Keratinocyte (primary cell): ENCODE measurements around the gene TPK1. TPM values are rescaled to one million over a fixed set of nuclear protein-coding genes. Genes with fewer than 3 reads are reported as not detected.

Source experiments
- DNase-seq: peaks from one replicate; pipeline ENCODE4 v3.0.0-alpha.2; 2011; ENCODE audit warnings: low read depth, missing footprints, low spot score
- FAIRE-seq: peaks from 2 replicates; lab custom pipeline; 2011; peaks lifted over from hg19 to GRCh38; lab: Jason Lieb, UNC
- H2AFZ ChIP-seq: 2 replicates; pipeline ENCODE4 v1.6.0; 2012; ENCODE audit warnings: low read length, control low read depth, inconsistent platforms; ENCODE audit not compliant: control insufficient read depth
- H3K27ac ChIP-seq: 2 replicates; pipeline ENCODE4 v1.5.1; 2011; ENCODE audit warnings: low read length; ENCODE audit not compliant: control insufficient read depth, insufficient read depth
- H3K27me3 ChIP-seq: 3 replicates; pipeline ENCODE4 v1.6.0; 2011; ENCODE audit warnings: low read length; ENCODE audit not compliant: control insufficient read depth, insufficient read depth; ENCODE audit errors: extremely low read depth
- H3K36me3 ChIP-seq, 2 experiments: 2 replicates in 1 of 2; 3 replicates in 1 of 2; pipeline ENCODE4 v1.5.1; 2011; ENCODE audit warnings: low read length in 2 of 2, mild to moderate bottlenecking in 1 of 2; ENCODE audit not compliant: control insufficient read depth in 2 of 2, insufficient read depth in 2 of 2; ENCODE audit errors: extremely low read depth in 1 of 2
- H3K4me1 ChIP-seq: 3 replicates; pipeline ENCODE4 v1.5.1; 2011; ENCODE audit warnings: low read length; ENCODE audit not compliant: control insufficient read depth, insufficient read depth; ENCODE audit errors: extremely low read depth
- H3K4me2 ChIP-seq: 3 replicates; pipeline ENCODE4 v1.6.0; 2011; ENCODE audit warnings: low read depth, low read length; ENCODE audit not compliant: control insufficient read depth, insufficient read depth; ENCODE audit errors: extremely low read depth
- H3K4me3 ChIP-seq, 3 experiments: fragments of 200-600 bp in 1 of 3; sonication (generic) in 1 of 3; 2 replicates in 2 of 3; 3 replicates in 1 of 3; pipeline ENCODE4 v1.5.1; 2011 to 2016; ENCODE audit warnings: low read length in 3 of 3, mild to moderate bottlenecking in 3 of 3, control low read depth in 2 of 3, inconsistent platforms in 1 of 3, low read depth in 1 of 3, mixed read lengths in 1 of 3, mixed run types in 1 of 3, moderate library complexity in 1 of 3; ENCODE audit not compliant: control insufficient read depth in 2 of 3, insufficient read depth in 2 of 3; ENCODE audit errors: extremely low read depth in 1 of 3
- H3K79me2 ChIP-seq: 2 replicates; pipeline ENCODE4 v1.6.0; 2012; ENCODE audit warnings: low read length; ENCODE audit not compliant: control insufficient read depth, insufficient read depth
- H3K9ac ChIP-seq: 3 replicates; pipeline ENCODE4 v1.6.0; 2011; ENCODE audit warnings: low read length; ENCODE audit not compliant: control insufficient read depth, insufficient read depth; ENCODE audit errors: extremely low read depth
- H3K9me1 ChIP-seq: 3 replicates; pipeline ENCODE4 v1.6.0; 2011; ENCODE audit warnings: low read length; ENCODE audit not compliant: control insufficient read depth, insufficient read depth; ENCODE audit errors: extremely low read depth
- H3K9me3 ChIP-seq: 2 replicates; pipeline ENCODE4 v1.5.1; 2012; ENCODE audit warnings: low read depth, low read length; ENCODE audit not compliant: control insufficient read depth
- H4K20me1 ChIP-seq: 3 replicates; pipeline ENCODE4 v1.6.0; 2011; ENCODE audit warnings: low read length; ENCODE audit not compliant: control insufficient read depth, insufficient read depth; ENCODE audit errors: extremely low read depth
- EZH2 ChIP-seq: IDR thresholded peaks from one replicate; pipeline ENCODE4 v1.6.1; 2012; ENCODE audit warnings: inconsistent platforms, mild to moderate bottlenecking, low read length, moderate library complexity
- dilution Hi-C: fragments of 300-500 bp; cut with MboI; formaldehyde crosslinking; loops from one replicate; pipeline ENCODE4 v1.7.0; 2020; ENCODE audit warnings: low sequenced_read_pairs; ENCODE audit not compliant: extremely low pct_ligation_motif_present
- polyA plus RNA-seq, 5 experiments: library from polyadenylated mRNA; depleted of rRNA in 3 of 5; stranded (reverse) in 3 of 5; stranded (forward) in 1 of 5; unstranded in 1 of 5; fragments of >200 nt; gene quantifications; 1 replicate in 1 of 5; 2 replicates in 3 of 5; 3 replicates in 1 of 5; pipeline versions ENCODE4 v1.2.1 to v1.2.3, GENCODE V29; 2011 to 2012; ENCODE audit warnings: missing spikeins in 2 of 5, low read depth in 1 of 5, low replicate concordance in 1 of 5
- TF ChIP-seq, protein P1 (sequence below), 3 experiments: IDR thresholded peaks in 1 of 3; conservative IDR thresholded peaks in 1 of 3; optimal IDR thresholded peaks in 1 of 3; 2 replicates in 2 of 3; 3 replicates in 1 of 3; pipeline versions ENCODE3 to v1.5.1; 2011; ENCODE audit warnings: low read length in 3 of 3, mild to moderate bottlenecking in 3 of 3, moderate library complexity in 2 of 3, control low read depth in 1 of 3, inconsistent platforms in 1 of 3; ENCODE audit not compliant: insufficient read depth in 2 of 3; ENCODE audit errors: extremely low read depth in 1 of 3

TPK1 gene
- polyA plus RNA-seq, 1 donor (not counting 4 experiments of a cell fraction or from before 2014, with no cell fraction given): 1.9 TPM

- no peaks in the 10 kb centered on the region for H3K36me3 ChIP-seq
- H3K9me3 ChIP-seq: no peaks in the 10 kb centered on the region
- H3K9ac ChIP-seq: no peak overlapping the region
- FAIRE-seq (no peak), DNase-seq (no peak)
- dilution Hi-C loops: no loop called here
- no peaks in the 10 kb centered on the region for H3K4me1 ChIP-seq
- no peak for TF ChIP-seq EZH2
- TF ChIP-seq, protein P1, sequence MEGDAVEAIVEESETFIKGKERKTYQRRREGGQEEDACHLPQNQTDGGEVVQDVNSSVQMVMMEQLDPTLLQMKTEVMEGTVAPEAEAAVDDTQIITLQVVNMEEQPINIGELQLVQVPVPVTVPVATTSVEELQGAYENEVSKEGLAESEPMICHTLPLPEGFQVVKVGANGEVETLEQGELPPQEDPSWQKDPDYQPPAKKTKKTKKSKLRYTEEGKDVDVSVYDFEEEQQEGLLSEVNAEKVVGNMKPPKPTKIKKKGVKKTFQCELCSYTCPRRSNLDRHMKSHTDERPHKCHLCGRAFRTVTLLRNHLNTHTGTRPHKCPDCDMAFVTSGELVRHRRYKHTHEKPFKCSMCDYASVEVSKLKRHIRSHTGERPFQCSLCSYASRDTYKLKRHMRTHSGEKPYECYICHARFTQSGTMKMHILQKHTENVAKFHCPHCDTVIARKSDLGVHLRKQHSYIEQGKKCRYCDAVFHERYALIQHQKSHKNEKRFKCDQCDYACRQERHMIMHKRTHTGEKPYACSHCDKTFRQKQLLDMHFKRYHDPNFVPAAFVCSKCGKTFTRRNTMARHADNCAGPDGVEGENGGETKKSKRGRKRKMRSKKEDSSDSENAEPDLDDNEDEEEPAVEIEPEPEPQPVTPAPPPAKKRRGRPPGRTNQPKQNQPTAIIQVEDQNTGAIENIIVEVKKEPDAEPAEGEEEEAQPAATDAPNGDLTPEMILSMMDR (optimal IDR thresholded peaks at IDR 0.05 in 1 of 3, IDR thresholded peaks at IDR 0.05 in 1 of 3, conservative IDR thresholded peaks at IDR 0.05 in 1 of 3; ENCODE audit: extremely low read depth in 1 of 3, insufficient read depth in 2 of 3, low read length in 3 of 3): no peak
- H3K4me3 ChIP-seq: no peak overlapping the region
- no peaks in the 10 kb centered on the region for H3K79me2 ChIP-seq
- no peaks in the 10 kb centered on the region for H3K27me3 ChIP-seq
- no peak overlapping the region for H2AFZ ChIP-seq
- no peaks in the 10 kb centered on the region for H4K20me1 ChIP-seq
- H3K4me2 ChIP-seq: no peak overlapping the region
- H3K27ac ChIP-seq: no peak overlapping the region
- H3K9me1 ChIP-seq: no peaks in the 10 kb centered on the region
Observed at GRCh38 chr7:144629011-144629410, 206.8 kb downstream of the TPK1 start.

DNA sequence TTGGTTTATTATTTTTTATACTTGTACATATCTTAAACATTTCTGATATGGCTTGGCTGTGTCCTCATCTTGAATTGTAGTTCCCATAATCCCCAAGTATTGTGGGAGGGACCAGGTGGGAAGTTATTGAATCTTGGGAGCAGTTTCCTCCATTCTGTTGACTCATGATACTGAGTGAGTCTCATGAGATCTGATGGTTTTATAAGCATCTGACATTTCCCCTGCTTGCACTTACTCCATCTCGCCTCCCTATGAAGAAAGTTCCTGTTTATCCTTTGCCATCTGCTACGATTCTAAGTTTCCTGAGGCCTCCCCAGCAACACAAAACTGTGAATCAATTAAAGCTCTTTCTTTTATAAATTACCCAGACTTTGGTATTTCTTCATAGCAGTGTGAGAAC lies 207.7 kb downstream of the TPK1 start:
- Histone ChIP-seq H3K4me1 (no peaks in the 10 kb centered on the region), H3K9me1 (no peaks in the 10 kb centered on the region), H3K36me3 (no peaks in the 10 kb centered on the region), H3K4me2 (no peak overlapping the region), H3K27me3 (no peaks in the 10 kb centered on the region), H3K27ac (no peak overlapping the region), H3K9me3 (no peaks in the 10 kb centered on the region), H3K79me2 (no peaks in the 10 kb centered on the region), H3K4me3 (no peak overlapping the region), H3K9ac (no peak overlapping the region), H4K20me1 (no peaks in the 10 kb centered on the region), H2AFZ (no peak overlapping the region)
- dilution Hi-C loops: no loop called here
- TF ChIP-seq EZH2: no peak
- TF ChIP-seq, protein P1 (optimal IDR thresholded peaks at IDR 0.05 in 1 of 3, IDR thresholded peaks at IDR 0.05 in 1 of 3, conservative IDR thresholded peaks at IDR 0.05 in 1 of 3; ENCODE audit: extremely low read depth in 1 of 3, insufficient read depth in 2 of 3, low read length in 3 of 3): no peak
- no peak for FAIRE-seq
- no peak for DNase-seq
